ENCODE measurements around the gene FANCM. TPM values are rescaled to one million over a fixed set of nuclear protein-coding genes. Genes with fewer than 3 reads are reported as not detected.

Gene FANCM
- polyA plus RNA-seq, 1 donor from 2014 or later: 5.0 TPM

DNA sequence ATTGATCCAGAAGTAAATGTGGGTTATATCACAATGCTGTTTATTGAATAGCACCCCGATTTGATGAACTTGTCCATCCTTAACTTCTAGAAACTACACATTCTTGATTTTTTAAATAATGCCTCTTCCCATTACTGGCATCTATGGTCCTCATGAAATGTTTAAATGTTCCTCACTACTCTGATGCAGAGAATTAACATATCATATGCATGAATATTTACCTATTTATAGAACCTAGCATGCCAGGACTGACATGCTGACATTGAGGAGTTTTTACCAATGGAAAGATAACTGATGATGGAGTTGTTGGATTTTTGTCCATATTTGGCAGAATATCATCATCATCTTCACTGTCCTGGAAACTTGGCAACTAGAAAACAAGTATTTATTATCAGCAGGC is 74.4 kb downstream of the FANCM start:
- no peaks in the 10 kb centered on the region for H3K9me2 ChIP-seq (ENCODE audit: insufficient read depth, low read length)
- no peak overlapping the region for H2AFZ ChIP-seq (ENCODE audit: low read depth, low read length)
- no peaks in the 10 kb centered on the region for H3K79me2 ChIP-seq (replicated peaks; ENCODE audit: insufficient read depth, low read length)
- H3F3A ChIP-seq (ENCODE audit: insufficient read depth, low read length, poor library complexity, severe bottlenecking): no peaks in the 10 kb centered on the region
- no peaks in the 10 kb centered on the region for H3K9me3 ChIP-seq (ENCODE audit: low read length)
- no peaks in the 10 kb centered on the region for H3K27me3 ChIP-seq (ENCODE audit: insufficient read depth, low read depth, low read length)
- H3K27ac ChIP-seq (ENCODE audit: low read length): no peak overlapping the region
- H4K20me1 ChIP-seq (ENCODE audit: insufficient read depth): no peaks in the 10 kb centered on the region
- H3K4me2 ChIP-seq (ENCODE audit: low read length): no peak overlapping the region
- no peaks in the 10 kb centered on the region for H3K36me3 ChIP-seq (ENCODE audit: insufficient read depth, low read length)
- H3K9ac ChIP-seq (ENCODE audit: low read length): no peak overlapping the region
- no peak for TF ChIP-seq EZH2 (IDR thresholded peaks at IDR 0.05; ENCODE audit: borderline replicate concordance, insufficient read depth, low read length, poor library complexity, severe bottlenecking)
- no peak overlapping the region for H3K4me3 ChIP-seq (ENCODE audit: low read length)

GRCh38 chr14:45211295-45211694 is 75.6 kb downstream of the FANCM start:
- no peak for TF ChIP-seq RAD21 (conservative IDR thresholded peaks at IDR 0.05)
- TF ChIP-seq TAF1 (IDR thresholded peaks at IDR 0.05; ENCODE audit: low read depth): no peak
- TF ChIP-seq MXI1 (conservative IDR thresholded peaks at IDR 0.05; ENCODE audit: poor library complexity, severe bottlenecking): no peak
- TF ChIP-seq POLR2AphosphoS5 (IDR thresholded peaks at IDR 0.05): no peak
- TF ChIP-seq, protein P1, sequence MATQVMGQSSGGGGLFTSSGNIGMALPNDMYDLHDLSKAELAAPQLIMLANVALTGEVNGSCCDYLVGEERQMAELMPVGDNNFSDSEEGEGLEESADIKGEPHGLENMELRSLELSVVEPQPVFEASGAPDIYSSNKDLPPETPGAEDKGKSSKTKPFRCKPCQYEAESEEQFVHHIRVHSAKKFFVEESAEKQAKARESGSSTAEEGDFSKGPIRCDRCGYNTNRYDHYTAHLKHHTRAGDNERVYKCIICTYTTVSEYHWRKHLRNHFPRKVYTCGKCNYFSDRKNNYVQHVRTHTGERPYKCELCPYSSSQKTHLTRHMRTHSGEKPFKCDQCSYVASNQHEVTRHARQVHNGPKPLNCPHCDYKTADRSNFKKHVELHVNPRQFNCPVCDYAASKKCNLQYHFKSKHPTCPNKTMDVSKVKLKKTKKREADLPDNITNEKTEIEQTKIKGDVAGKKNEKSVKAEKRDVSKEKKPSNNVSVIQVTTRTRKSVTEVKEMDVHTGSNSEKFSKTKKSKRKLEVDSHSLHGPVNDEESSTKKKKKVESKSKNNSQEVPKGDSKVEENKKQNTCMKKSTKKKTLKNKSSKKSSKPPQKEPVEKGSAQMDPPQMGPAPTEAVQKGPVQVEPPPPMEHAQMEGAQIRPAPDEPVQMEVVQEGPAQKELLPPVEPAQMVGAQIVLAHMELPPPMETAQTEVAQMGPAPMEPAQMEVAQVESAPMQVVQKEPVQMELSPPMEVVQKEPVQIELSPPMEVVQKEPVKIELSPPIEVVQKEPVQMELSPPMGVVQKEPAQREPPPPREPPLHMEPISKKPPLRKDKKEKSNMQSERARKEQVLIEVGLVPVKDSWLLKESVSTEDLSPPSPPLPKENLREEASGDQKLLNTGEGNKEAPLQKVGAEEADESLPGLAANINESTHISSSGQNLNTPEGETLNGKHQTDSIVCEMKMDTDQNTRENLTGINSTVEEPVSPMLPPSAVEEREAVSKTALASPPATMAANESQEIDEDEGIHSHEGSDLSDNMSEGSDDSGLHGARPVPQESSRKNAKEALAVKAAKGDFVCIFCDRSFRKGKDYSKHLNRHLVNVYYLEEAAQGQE (IDR thresholded peaks at IDR 0.05; ENCODE audit: borderline replicate concordance): no peak
- no peak for TF ChIP-seq SMC3 (conservative IDR thresholded peaks at IDR 0.05; ENCODE audit: poor library complexity)
- no peak for TF ChIP-seq EP300 (conservative IDR thresholded peaks at IDR 0.05; ENCODE audit: poor library complexity, severe bottlenecking)
- TF ChIP-seq EZH2 (IDR thresholded peaks at IDR 0.05; ENCODE audit: borderline replicate concordance, insufficient read depth, low read length, poor library complexity, severe bottlenecking): no peak
- TF ChIP-seq, protein P2, sequence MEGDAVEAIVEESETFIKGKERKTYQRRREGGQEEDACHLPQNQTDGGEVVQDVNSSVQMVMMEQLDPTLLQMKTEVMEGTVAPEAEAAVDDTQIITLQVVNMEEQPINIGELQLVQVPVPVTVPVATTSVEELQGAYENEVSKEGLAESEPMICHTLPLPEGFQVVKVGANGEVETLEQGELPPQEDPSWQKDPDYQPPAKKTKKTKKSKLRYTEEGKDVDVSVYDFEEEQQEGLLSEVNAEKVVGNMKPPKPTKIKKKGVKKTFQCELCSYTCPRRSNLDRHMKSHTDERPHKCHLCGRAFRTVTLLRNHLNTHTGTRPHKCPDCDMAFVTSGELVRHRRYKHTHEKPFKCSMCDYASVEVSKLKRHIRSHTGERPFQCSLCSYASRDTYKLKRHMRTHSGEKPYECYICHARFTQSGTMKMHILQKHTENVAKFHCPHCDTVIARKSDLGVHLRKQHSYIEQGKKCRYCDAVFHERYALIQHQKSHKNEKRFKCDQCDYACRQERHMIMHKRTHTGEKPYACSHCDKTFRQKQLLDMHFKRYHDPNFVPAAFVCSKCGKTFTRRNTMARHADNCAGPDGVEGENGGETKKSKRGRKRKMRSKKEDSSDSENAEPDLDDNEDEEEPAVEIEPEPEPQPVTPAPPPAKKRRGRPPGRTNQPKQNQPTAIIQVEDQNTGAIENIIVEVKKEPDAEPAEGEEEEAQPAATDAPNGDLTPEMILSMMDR (IDR thresholded peaks at IDR 0.05; ENCODE audit: poor library complexity, severe bottlenecking): no peak

DNA sequence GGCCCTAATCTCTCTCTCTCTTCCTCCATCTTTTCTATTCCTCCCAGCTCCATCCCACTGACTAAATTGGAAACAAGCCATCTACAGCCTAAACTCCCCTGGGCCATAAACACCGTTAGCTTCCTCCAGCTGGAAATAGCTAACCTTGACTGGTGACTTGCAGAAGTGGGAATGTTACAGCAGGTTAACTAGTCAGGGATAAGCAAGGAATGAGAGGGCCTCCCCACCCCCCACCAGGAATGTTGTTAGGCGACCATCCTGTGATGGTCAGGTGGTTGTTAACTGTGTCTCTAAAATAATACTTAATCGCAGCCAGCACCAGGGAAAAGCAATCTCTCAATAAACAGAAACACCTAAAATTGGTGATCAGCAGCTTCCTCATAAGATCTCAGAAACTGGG is 76.5 kb downstream of the FANCM start:
- TF ChIP-seq POLR2AphosphoS5 (IDR thresholded peaks at IDR 0.05): no peak
- TF ChIP-seq EP300 (conservative IDR thresholded peaks at IDR 0.05; ENCODE audit: poor library complexity, severe bottlenecking): no peak
- TF ChIP-seq RAD21 (conservative IDR thresholded peaks at IDR 0.05): no peak
- no peak for TF ChIP-seq EZH2 (IDR thresholded peaks at IDR 0.05; ENCODE audit: borderline replicate concordance, insufficient read depth, low read length, poor library complexity, severe bottlenecking)
- no peak for TF ChIP-seq TAF1 (IDR thresholded peaks at IDR 0.05; ENCODE audit: low read depth)
- TF ChIP-seq, protein P1 (IDR thresholded peaks at IDR 0.05; ENCODE audit: borderline replicate concordance): no peak
- no peak for TF ChIP-seq MXI1 (conservative IDR thresholded peaks at IDR 0.05; ENCODE audit: poor library complexity, severe bottlenecking)
- TF ChIP-seq, protein P2 (IDR thresholded peaks at IDR 0.05; ENCODE audit: poor library complexity, severe bottlenecking): no peak
- no peak for TF ChIP-seq SMC3 (conservative IDR thresholded peaks at IDR 0.05; ENCODE audit: poor library complexity)
- Histone ChIP-seq H3K36me3 (ENCODE audit: insufficient read depth, low read length) (no peaks in the 10 kb centered on the region), H4K20me1 (ENCODE audit: insufficient read depth) (no peaks in the 10 kb centered on the region), H3K4me3 (ENCODE audit: low read length) (no peak overlapping the region), H3K9me2 (ENCODE audit: insufficient read depth, low read length) (no peaks in the 10 kb centered on the region), H3K9ac (ENCODE audit: low read length) (no peak overlapping the region), H3K27ac (ENCODE audit: low read length) (no peak overlapping the region), H3K79me2 (replicated peaks; ENCODE audit: insufficient read depth, low read length) (no peaks in the 10 kb centered on the region), H2AFZ (ENCODE audit: low read depth, low read length) (no peak overlapping the region), H3K4me2 (ENCODE audit: low read length) (no peak overlapping the region), H3K9me3 (ENCODE audit: low read length) (no peaks in the 10 kb centered on the region), H3K27me3 (ENCODE audit: insufficient read depth, low read depth, low read length) (no peaks in the 10 kb centered on the region), H3F3A (ENCODE audit: insufficient read depth, low read length, poor library complexity, severe bottlenecking) (no peaks in the 10 kb centered on the region)

More at GRCh38 chr14:45211295-45211694, 75.6 kb downstream of the FANCM start:
- no peak overlapping the region for H3K27ac ChIP-seq (ENCODE audit: low read length)
- no peak overlapping the region for H3K9ac ChIP-seq (ENCODE audit: low read length)
- H2AFZ ChIP-seq (ENCODE audit: low read depth, low read length): no peak overlapping the region
- H3K9me3 ChIP-seq (ENCODE audit: low read length): no peaks in the 10 kb centered on the region
- H3K79me2 ChIP-seq (replicated peaks; ENCODE audit: insufficient read depth, low read length): no peaks in the 10 kb centered on the region
- H3K27me3 ChIP-seq (ENCODE audit: insufficient read depth, low read depth, low read length): no peaks in the 10 kb centered on the region
- H3K4me3 ChIP-seq (ENCODE audit: low read length): no peak overlapping the region
- H3F3A ChIP-seq (ENCODE audit: insufficient read depth, low read length, poor library complexity, severe bottlenecking): no peaks in the 10 kb centered on the region
- no peaks in the 10 kb centered on the region for H4K20me1 ChIP-seq (ENCODE audit: insufficient read depth)
- no peaks in the 10 kb centered on the region for H3K9me2 ChIP-seq (ENCODE audit: insufficient read depth, low read length)
- H3K36me3 ChIP-seq (ENCODE audit: insufficient read depth, low read length): no peaks in the 10 kb centered on the region
- H3K4me2 ChIP-seq (ENCODE audit: low read length): no peak overlapping the region
